Suprapubic skin (tissue), 3 donors: ENCODE measurements around the gene CNDP1.

Experiments
- POLR2AphosphoS5 ChIP-seq, 3 donors: sonication (generic); formaldehyde crosslinking; IDR thresholded peaks; one replicate each; pipeline ENCODE4 v1.6.1; 2017; ENCODE audit warnings: antibody characterized with exemption in 3 of 3
- TF ChIP-seq, protein P1 (sequence below), 2 donors: fragments of 200-600 bp in 1 of 2; fragments of 450-650 bp in 1 of 2; sonication (generic) in 1 of 2; IDR thresholded peaks; one replicate each; pipeline ENCODE4 v1.5.1; 2016 to 2019; ENCODE audit warnings: antibody characterized with exemption in 2 of 2, mild to moderate bottlenecking in 1 of 2, moderate library complexity in 1 of 2

DNA sequence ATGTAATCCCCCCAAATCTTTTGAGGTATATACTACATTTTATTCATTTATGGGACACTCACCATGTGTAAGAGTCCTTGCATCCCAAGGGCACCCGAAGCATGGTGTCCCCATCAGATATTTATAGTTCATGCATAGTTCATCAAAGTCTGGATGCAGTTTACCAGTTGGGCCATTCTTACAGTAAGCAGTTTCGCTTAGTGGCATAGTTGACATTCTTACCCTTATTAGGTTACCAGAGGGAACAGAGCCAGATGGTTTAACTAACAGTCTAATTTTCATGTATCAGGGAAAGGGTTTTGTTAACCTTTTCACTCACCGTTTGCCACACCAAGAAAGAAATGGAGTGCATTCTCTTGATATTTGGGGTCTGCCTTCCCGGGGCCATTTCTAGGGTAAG is 70.5 kb downstream of the CNDP1 start:
- TF ChIP-seq, protein P1, sequence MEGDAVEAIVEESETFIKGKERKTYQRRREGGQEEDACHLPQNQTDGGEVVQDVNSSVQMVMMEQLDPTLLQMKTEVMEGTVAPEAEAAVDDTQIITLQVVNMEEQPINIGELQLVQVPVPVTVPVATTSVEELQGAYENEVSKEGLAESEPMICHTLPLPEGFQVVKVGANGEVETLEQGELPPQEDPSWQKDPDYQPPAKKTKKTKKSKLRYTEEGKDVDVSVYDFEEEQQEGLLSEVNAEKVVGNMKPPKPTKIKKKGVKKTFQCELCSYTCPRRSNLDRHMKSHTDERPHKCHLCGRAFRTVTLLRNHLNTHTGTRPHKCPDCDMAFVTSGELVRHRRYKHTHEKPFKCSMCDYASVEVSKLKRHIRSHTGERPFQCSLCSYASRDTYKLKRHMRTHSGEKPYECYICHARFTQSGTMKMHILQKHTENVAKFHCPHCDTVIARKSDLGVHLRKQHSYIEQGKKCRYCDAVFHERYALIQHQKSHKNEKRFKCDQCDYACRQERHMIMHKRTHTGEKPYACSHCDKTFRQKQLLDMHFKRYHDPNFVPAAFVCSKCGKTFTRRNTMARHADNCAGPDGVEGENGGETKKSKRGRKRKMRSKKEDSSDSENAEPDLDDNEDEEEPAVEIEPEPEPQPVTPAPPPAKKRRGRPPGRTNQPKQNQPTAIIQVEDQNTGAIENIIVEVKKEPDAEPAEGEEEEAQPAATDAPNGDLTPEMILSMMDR (IDR thresholded peaks at IDR 0.05), result no peak
- no peak for TF ChIP-seq POLR2AphosphoS5 (IDR thresholded peaks at IDR 0.05)
